Measurements from ENCODE around the gene SPAG16.

The SPAG16 gene

GRCh38 chr2:214217599-214217998 lies 933.3 kb downstream of the SPAG16 start:
- no peak for FAIRE-seq
- no peak for DNase-seq (ENCODE audit: insufficient read length, low spot score)
- TF ChIP-seq POLR2A (IDR thresholded peaks at IDR 0.05; ENCODE audit: low read depth, low read length): no peak

GRCh38 chr2:214220251-214220650 lies 936.0 kb downstream of the SPAG16 start:
- TF ChIP-seq POLR2A (IDR thresholded peaks at IDR 0.05; ENCODE audit: low read depth, low read length): no peak
- DNase-seq (ENCODE audit: insufficient read length, low spot score): no peak
- FAIRE-seq: no peak

GRCh38 chr2:214226061-214226460 lies 941.8 kb downstream of the SPAG16 start:
- FAIRE-seq (no peak), DNase-seq (ENCODE audit: insufficient read length, low spot score) (no peak)
- TF ChIP-seq POLR2A (IDR thresholded peaks at IDR 0.05; ENCODE audit: low read depth, low read length): no peak

GRCh38 chr2:214232271-214232670 lies 948.0 kb downstream of the SPAG16 start:
- no peak for TF ChIP-seq POLR2A (IDR thresholded peaks at IDR 0.05; ENCODE audit: low read depth, low read length)
- FAIRE-seq (no peak), DNase-seq (ENCODE audit: insufficient read length, low spot score) (no peak)

- FAIRE-seq: no peak
- no peak for TF ChIP-seq POLR2A (IDR thresholded peaks at IDR 0.05; ENCODE audit: low read depth, low read length)
- DNase-seq (ENCODE audit: insufficient read length, low spot score): no peak
These were observed 948.9 kb downstream of the SPAG16 start for GRCh38 chr2:214233164-214233563.

GRCh38 chr2:214242797-214243196 lies 958.5 kb downstream of the SPAG16 start:
- DNase-seq (ENCODE audit: insufficient read length, low spot score): no peak
- no peak for TF ChIP-seq POLR2A (IDR thresholded peaks at IDR 0.05; ENCODE audit: low read depth, low read length)
- no peak for FAIRE-seq

- no peak for FAIRE-seq
- no peak for DNase-seq (ENCODE audit: insufficient read length, low spot score)
- no peak for TF ChIP-seq POLR2A (IDR thresholded peaks at IDR 0.05; ENCODE audit: low read depth, low read length)
These were observed 960.6 kb downstream of the SPAG16 start for GRCh38 chr2:214244847-214245246.

- no peak for FAIRE-seq
- no peak for DNase-seq (ENCODE audit: insufficient read length, low spot score)
These were observed 962.2 kb downstream of the SPAG16 start for GRCh38 chr2:214246417-214246816.

GRCh38 chr2:214247531-214247930 lies 963.3 kb downstream of the SPAG16 start:
- DNase-seq (ENCODE audit: insufficient read length, low spot score) (no peak), FAIRE-seq (no peak)
- TF ChIP-seq POLR2A (IDR thresholded peaks at IDR 0.05; ENCODE audit: low read depth, low read length): no peak

More at GRCh38 chr2:214246417-214246816, 962.2 kb downstream of the SPAG16 start:
- no peak for TF ChIP-seq POLR2A (IDR thresholded peaks at IDR 0.05; ENCODE audit: low read depth, low read length)

GRCh38 chr2:214255046-214255445 lies 970.8 kb downstream of the SPAG16 start:
- no peak for FAIRE-seq
- TF ChIP-seq POLR2A (IDR thresholded peaks at IDR 0.05; ENCODE audit: low read depth, low read length): no peak
- no peak for DNase-seq (ENCODE audit: insufficient read length, low spot score)

- FAIRE-seq (no peak), DNase-seq (ENCODE audit: insufficient read length, low spot score) (no peak)
- TF ChIP-seq POLR2A (IDR thresholded peaks at IDR 0.05; ENCODE audit: low read depth, low read length): no peak
These were observed 977.4 kb downstream of the SPAG16 start for GRCh38 chr2:214261683-214262082.

- DNase-seq (ENCODE audit: insufficient read length, low spot score): no peak
- FAIRE-seq: no peak
These were observed 979.9 kb downstream of the SPAG16 start for GRCh38 chr2:214264171-214264570.

GRCh38 chr2:214265991-214266489 lies 981.8 kb downstream of the SPAG16 start:
- TF ChIP-seq POLR2A (IDR thresholded peaks at IDR 0.05; ENCODE audit: low read depth, low read length): no peak
- no peak for DNase-seq (ENCODE audit: insufficient read length, low spot score)
- FAIRE-seq: no peak

More at GRCh38 chr2:214264171-214264570, 979.9 kb downstream of the SPAG16 start:
- TF ChIP-seq POLR2A (IDR thresholded peaks at IDR 0.05; ENCODE audit: low read depth, low read length): no peak

- no peak for TF ChIP-seq POLR2A (IDR thresholded peaks at IDR 0.05; ENCODE audit: low read depth, low read length)
- FAIRE-seq (no peak), DNase-seq (ENCODE audit: insufficient read length, low spot score) (no peak)
These were observed 993.6 kb downstream of the SPAG16 start for GRCh38 chr2:214277880-214278279.

GRCh38 chr2:214286011-214286410 lies 1001.7 kb downstream of the SPAG16 start:
- DNase-seq (ENCODE audit: insufficient read length, low spot score) (no peak), FAIRE-seq (no peak)
- TF ChIP-seq POLR2A (IDR thresholded peaks at IDR 0.05; ENCODE audit: low read depth, low read length): no peak

GRCh38 chr2:214293593-214293992 lies 1009.3 kb downstream of the SPAG16 start:
- no peak for FAIRE-seq
- TF ChIP-seq POLR2A (IDR thresholded peaks at IDR 0.05; ENCODE audit: low read depth, low read length): no peak
- no peak for DNase-seq (ENCODE audit: insufficient read length, low spot score)

Data from H54 (cell line).